Measurements from ENCODE around the gene STARD13.
A peak's percentile ranks its signal among the peaks of the same experiment; 100 is the strongest.
"Not testable (repeated sequence)": the region's sequence is repeated elsewhere in the genome, so short reads cannot be mapped to it uniquely, and the experiment has no call there.

The STARD13 gene

GRCh38 chr13:33250609-33251008 lies 34.9 kb downstream of the STARD13 start:
- no peak for FAIRE-seq

- no peak for FAIRE-seq
Observed at GRCh38 chr13:33249894-33250293, 35.7 kb downstream of the STARD13 start.

DNA sequence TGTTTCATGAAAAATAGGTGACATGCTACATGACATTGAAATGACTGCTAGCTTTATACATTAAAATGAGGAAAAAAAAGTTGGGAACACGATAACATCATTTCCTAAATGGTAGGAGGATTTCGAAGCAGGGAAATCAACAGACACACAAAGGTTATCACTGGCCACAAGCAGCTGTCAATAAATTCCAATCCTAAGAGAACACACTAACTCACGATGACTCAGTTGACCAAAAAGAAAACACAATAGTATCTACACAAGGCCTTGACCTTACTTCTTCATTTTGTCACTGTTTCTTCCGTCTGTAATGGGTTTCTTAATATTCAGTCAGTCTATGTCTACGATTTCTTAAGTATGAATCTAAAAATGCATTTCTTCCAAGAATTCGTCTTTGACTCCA lies 36.5 kb downstream of the STARD13 start:
- FAIRE-seq = no peak

GRCh38 chr13:33245505-33246158 lies 39.9 kb downstream of the STARD13 start:
- no peak for FAIRE-seq

GRCh38 chr13:33244907-33245287 lies 40.7 kb downstream of the STARD13 start:
- FAIRE-seq = no peak

DNA sequence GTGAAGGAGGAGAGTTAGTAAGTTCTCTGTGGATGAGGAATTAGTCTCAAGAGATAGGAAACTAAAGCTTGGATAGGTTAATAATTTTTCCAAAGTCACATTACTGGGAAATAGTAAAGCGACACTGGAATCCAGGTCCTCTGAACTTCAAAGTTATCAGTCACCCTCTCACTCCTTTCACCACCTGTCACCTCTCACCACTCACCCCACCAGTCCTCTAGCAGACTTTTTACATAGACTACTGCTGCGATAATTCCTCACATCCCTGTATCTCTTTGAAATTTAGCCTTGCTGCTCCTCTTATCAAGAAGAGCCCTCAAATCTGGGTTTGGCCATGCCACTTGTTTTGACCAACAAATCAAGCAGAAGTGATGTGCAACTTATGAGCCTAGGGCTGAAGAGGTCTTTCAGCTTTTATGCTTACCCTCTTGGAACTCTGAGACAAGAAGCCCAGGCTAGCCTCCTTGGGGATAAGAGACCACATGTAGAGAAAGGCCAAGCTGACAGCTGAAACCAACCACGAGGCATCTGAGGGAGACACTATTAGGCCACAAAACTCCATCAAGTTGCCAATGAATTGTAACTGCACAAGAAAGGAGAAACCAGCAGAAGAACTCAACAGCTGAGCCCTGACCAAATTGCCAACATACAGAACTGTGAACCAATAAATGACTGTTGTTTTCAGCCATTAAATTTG lies 41.2 kb downstream of the STARD13 start:
- no peak for FAIRE-seq

DNA sequence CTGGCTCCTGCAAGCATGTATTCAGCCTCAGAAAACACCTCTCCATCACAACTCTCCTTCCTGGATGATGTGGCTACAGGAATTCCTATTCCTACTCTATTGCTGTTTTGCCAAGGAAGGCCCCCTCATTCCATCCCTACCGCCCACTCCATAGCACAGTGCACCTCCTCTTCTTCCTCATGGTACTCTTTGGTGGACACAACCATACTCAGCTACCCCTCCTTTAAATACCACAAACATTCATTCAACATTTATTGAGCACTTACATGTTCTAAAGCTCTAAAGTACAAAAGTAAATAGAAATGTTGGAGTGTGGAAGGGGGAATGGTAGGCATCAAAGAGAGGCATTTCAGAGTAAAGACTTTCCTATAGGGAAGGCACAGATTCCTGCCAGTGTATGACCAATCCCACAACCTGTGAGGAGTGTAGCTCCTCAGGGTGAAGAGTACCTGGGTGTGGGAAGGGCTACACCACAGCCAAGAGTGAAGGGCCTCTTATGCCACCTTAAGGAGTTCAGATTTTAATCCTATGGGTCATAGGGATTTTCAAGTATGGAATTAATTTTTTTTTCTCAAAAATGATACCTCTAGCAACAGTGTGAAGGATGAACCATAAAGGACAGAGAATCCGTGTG lies 42.5 kb downstream of the STARD13 start:
- FAIRE-seq = no peak

DNA sequence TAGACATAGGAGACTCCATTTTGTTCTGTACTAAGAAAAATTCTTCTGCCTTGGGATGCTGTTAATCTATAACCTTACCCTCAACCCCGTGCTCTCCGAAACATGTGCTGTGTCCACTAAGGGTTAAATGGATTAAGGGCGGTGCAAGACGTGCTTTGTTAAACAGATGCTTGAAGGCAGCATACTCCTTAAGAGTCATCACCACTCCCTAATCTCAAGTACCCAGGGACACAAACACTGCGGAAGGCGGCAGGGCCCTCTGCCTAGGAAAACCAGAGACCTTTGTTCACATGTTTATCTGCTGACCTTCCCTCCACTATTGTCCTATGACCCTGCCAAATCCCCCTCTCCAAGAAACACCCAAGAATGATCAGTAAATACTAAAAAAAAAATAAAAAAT lies 43.2 kb downstream of the STARD13 start:
- FAIRE-seq = not testable (repeated sequence)

DNA sequence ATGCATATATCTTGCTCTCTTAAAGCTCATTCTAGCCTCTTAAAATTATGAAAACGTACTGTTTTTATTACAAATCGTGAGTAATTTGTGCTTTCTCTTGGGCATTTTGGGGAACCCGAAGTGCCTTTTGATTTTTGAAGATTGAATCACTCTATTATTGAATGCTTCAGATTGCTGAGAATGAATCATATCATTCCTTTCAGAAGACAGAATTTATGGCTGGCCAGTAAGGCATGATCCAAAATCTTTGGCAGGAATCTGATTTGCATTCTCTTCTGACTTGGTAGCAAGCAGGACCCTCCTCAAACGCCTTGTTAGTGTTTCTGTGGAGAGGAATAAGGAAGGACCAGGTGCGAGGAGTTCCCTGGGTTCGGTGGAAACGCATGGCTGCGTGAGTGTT lies 49.5 kb downstream of the STARD13 start:
- no peak for FAIRE-seq

GRCh38 chr13:33235564-33235963 lies 50.0 kb downstream of the STARD13 start:
- no peak for FAIRE-seq

GRCh38 chr13:33235078-33235477 lies 50.5 kb downstream of the STARD13 start:
- FAIRE-seq = no peak

- no peak for FAIRE-seq
Observed at GRCh38 chr13:33233547-33233946, 52.0 kb downstream of the STARD13 start.

- no peak for FAIRE-seq
Observed at GRCh38 chr13:33232883-33233282, 52.7 kb downstream of the STARD13 start.

- FAIRE-seq = no peak
Observed at GRCh38 chr13:33231339-33231738, 54.2 kb downstream of the STARD13 start.

DNA sequence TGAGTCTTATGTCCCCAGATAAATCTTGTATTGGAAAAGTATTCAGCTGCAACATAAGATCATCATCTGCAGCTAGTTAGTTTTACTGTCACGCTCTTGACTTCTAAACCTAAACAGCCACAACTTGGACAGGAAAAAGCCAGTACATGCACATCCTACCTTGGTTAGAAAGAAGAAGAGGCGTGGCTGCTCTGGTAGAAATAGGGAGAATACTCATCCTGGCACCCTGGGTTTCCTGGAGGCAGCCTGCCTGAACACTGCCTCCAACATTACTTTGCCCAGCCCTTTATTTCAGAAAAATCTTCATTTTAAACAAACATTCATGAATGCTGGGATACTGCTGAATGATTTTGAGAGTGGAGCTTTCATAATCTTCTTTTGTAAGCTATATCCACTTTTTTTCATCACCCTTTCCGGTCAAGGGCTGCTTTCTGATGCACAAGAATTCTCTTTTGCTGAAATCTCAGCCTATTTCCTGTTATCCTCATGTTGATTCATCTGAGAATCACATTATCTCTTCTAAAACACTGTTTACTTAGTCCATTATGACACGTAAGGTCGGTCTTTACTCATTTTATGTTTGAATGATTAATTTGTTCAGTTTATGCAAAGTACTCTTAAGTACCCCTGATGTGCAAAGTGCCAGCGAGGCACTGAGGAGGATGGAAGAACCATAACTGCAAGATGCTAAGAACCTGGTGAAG lies 55.2 kb downstream of the STARD13 start:
- no peak for FAIRE-seq

DNA sequence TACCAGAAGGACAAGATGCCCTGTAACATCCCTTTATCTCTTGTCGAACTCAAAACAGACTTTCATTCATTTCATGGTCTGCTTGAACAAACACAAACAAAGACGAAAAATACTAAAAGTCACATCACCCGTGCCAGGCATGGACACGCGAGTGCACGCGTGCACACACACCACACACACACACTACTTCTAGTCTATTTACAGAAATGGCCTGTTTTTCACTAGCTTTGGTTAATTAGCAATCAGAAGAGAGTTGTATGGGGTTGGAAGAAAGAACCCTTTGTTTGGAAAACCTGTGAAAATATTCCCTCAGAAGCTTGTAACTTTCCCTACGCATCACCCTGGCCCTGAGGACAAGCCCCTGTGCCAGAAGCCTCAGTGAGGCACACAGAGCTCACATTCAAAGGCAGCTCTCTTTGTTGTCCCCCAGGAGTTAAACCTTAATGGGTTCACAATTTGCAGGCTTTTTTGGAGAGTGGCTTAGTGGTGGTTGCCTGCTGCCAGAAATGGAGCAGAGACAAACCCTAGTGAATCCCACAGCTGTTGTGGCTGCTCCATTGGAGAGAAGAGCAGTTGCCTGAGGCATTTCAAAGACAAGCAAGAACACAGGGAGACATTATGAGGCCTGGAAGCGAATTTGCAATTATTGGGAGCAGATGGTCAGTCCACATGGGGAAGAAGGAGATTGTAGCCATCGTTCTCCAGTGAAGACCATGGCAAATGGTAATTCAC lies 55.9 kb downstream of the STARD13 start:
- no peak for FAIRE-seq

DNA sequence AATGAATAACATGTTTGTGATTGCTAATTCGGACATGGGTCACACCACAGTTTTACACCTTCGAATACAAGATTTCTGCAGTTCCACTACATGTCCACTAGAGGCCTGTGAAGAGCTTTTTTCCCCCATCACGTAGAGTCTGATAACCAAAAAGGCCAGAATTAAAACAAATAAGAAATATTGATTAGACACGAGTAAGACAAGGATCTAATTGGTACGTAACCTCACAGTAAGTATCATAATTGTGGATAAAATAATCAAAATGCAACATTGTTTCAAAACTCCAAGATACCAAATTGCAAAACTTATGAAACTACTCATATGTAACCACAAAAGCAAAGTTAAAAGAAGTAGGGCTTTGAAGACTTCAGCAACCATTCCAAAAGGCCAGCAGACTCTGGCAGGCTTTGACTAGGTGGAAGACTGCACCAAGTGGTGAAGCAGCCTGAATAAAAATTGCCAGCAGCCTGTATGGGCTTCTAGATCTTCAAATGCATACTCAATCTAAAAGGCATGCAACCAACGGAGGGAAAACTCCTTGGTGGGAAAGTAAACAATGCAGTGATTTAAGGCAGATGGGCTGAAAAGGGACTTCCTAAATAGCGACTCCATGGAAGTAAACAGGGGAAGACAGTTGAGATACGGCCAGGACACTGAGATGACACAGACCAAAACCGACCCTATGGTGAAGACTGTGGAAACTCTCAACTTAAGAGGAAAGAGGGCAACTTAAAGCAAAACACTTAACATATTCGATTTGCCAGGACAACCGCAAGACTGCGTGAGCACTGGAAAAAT lies 56.7 kb downstream of the STARD13 start:
- FAIRE-seq = peak; percentile 51

DNA sequence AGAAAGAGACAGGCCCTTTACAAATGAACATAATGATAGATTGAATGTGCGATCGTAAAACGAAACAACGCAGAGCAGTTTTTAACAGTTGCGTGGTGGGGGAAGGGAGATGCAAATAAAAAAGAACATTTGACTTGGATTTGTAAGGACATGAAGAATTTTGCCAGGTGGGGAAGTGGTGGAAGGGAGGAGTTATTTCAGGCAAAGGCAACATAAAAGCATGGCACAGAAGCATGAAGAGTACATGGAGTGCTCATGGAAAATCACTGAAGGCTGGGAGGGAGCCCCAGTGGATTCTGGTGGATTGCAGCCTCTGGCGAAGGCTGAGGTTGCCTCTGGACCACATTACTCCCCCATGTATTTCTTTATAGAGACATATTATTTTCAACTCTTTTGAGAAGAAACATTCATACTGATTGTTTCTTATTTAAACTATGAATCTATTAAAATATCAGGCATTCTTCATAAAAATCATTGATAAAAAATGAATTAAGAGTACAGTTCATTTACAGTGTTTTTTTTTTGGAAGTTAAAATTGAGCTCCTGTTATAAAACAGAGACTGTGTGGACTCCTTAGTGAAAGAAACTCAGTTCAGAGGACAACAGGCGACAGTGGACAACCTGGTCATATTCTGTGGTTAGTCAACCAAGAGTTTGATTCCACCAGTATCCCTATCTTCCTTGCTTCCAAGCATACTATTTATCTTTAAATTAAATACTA lies 57.5 kb downstream of the STARD13 start:
- FAIRE-seq = no peak

DNA sequence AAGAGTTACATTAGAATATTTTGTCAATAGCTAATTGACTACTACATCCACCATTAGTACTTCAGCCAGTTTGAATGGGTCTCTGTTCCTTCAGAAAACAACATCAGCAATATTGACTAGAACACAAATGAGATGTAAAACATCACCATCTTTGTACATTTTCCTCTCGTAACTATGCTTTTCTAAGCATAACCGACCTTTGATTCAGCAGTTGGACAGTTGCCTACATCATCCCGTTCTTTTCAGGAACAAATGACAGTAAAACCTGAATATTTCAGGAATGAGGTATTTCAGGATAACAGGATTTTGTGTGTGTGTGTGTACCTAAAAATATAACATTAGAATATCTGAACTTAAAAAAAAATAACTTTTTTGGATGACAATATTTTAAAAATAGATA lies 60.9 kb downstream of the STARD13 start:
- peak; percentile 18 for FAIRE-seq

GRCh38 chr13:33224191-33224590 lies 61.4 kb downstream of the STARD13 start:
- no peak for FAIRE-seq

DNA sequence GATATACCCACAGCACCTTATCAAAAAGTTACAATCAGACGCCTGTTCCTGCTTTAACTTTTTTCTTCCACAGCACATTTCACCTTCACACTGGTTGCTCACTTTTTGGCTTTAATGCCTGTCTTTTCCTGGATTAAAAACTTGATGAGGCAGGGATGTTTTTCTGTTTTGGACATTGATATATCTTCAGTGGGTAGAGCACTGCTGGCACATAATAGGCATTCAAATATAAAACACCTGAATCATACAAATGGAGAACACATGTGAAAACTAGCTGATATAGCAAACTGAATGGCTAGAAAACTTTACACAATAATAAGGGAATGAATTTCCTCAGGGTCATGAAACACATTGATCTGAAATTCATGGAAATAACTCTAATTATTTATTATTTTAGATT lies 65.6 kb downstream of the STARD13 start:
- no peak for FAIRE-seq
